Kidney epithelial cell (primary cell): Measurements from ENCODE around the gene PTPRE. TPM values are rescaled to one million over a fixed set of nuclear protein-coding genes. Genes with fewer than 3 reads are reported as not detected.

Experiments
- DNase-seq: peaks from one replicate; pipeline ENCODE4 v3.0.0-alpha.2; 2010; ENCODE audit warnings: low read depth
- H3K27me3 ChIP-seq: 2 replicates; pipeline ENCODE4 v1.6.0; 2011; ENCODE audit warnings: low read length; ENCODE audit not compliant: control insufficient read depth, insufficient read depth
- H3K36me3 ChIP-seq: 2 replicates; pipeline ENCODE4 v1.5.1; 2011; ENCODE audit warnings: low read length; ENCODE audit not compliant: control insufficient read depth, insufficient read depth
- H3K4me3 ChIP-seq: 2 replicates; pipeline ENCODE4 v1.5.1; 2011; ENCODE audit warnings: low read depth, mild to moderate bottlenecking, control low read depth, low read length
- total RNA-seq: library from RNA; depleted of rRNA; stranded (reverse); fragments of >200 nt; gene quantifications from 2 replicates; pipeline ENCODE4 v1.2.3, GENCODE V29; 2015
- TF ChIP-seq, protein P1 (sequence below): IDR thresholded peaks from 2 replicates; pipeline ENCODE4 v1.5.1; 2011; ENCODE audit warnings: mild to moderate bottlenecking, moderate library complexity, low read length, control low read depth, inconsistent platforms; ENCODE audit not compliant: insufficient read depth, poor library complexity, severe bottlenecking

Gene PTPRE
- total RNA-seq, 1 donor from 2014 or later, result 10.3 TPM

DNA sequence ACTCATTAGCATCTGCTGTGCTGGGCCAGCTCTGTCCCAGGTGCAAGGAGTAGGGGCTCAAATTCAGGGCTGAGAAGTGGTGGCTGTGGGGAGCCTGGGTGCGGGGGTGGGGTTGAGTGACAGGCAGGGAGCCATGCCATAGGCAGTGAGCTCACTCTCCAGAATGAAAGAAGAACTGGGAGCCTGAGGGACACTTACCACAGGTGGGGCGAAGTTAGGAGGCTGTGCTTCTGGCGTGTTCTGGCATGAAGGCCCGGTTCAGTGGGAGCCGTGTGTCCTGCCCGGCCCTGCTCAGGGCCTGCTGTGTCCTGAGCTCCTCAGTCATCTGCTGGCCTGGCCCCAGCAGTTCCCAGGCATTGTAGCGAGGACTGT lies 156.8 kb downstream of the PTPRE start:
- Histone ChIP-seq H3K4me3 (no peak overlapping the region), H3K36me3 (no peaks in the 10 kb centered on the region), H3K27me3 (no peaks in the 10 kb centered on the region)
- no peak for DNase-seq
- TF ChIP-seq, protein P1, sequence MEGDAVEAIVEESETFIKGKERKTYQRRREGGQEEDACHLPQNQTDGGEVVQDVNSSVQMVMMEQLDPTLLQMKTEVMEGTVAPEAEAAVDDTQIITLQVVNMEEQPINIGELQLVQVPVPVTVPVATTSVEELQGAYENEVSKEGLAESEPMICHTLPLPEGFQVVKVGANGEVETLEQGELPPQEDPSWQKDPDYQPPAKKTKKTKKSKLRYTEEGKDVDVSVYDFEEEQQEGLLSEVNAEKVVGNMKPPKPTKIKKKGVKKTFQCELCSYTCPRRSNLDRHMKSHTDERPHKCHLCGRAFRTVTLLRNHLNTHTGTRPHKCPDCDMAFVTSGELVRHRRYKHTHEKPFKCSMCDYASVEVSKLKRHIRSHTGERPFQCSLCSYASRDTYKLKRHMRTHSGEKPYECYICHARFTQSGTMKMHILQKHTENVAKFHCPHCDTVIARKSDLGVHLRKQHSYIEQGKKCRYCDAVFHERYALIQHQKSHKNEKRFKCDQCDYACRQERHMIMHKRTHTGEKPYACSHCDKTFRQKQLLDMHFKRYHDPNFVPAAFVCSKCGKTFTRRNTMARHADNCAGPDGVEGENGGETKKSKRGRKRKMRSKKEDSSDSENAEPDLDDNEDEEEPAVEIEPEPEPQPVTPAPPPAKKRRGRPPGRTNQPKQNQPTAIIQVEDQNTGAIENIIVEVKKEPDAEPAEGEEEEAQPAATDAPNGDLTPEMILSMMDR, result no peak

DNA sequence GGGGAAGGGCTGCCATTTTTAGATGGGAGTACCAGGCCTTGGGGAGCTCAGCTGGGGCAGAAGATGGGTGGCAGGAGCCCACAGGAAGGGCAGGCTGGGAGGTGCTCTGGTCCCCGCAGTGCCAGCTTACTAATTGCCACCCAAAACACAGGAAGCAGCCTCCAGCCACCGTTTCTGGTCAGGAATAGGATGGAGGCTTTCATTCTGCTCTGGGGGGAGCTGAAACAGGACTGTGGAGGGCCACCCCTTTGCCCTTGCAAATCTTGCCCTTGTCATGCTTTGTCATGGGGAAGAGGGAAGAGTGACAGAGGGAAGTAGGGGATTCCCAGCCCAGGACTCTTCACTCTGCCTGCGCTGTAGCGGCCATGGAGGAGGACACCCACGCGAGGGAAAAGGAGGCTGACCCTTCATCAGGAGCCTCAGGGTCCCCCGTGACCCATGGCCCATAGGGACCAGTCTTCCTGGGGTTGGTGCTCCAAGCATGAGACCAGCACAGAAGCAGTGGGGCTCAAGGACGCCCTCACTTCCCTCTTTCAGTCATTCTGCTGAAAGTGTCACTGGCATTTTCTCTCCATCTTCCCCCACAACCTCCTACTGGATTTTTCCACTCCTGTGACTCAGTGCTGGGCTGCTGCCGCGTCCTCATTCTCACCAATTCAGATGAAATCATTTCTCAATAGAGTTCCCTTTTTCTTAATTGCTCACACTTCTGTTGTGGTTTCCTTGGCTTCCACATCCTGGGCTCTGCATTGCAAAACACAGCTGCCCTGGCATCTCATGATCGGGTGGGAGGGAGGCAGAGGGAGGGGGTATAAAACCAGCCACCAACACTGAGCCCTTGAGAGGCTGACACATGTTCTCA lies 157.4 kb downstream of the PTPRE start:
- no peak overlapping the region for H3K4me3 ChIP-seq
- H3K27me3 ChIP-seq, result no peaks in the 10 kb centered on the region
- no peaks in the 10 kb centered on the region for H3K36me3 ChIP-seq
- peak; percentile 74 for DNase-seq
- TF ChIP-seq, protein P1, result no peak

GRCh38 chr10:128064970-128065580 lies 158.2 kb downstream of the PTPRE start:
- DNase-seq, result no peak
- no peak overlapping the region for H3K4me3 ChIP-seq
- TF ChIP-seq, protein P1, result no peak
- H3K36me3 ChIP-seq, result no peaks in the 10 kb centered on the region
- no peaks in the 10 kb centered on the region for H3K27me3 ChIP-seq

GRCh38 chr10:128065881-128066534 lies 159.1 kb downstream of the PTPRE start:
- Histone ChIP-seq H3K36me3 (no peaks in the 10 kb centered on the region), H3K4me3 (no peak overlapping the region), H3K27me3 (no peaks in the 10 kb centered on the region)
- TF ChIP-seq, protein P1, result no peak
- no peak for DNase-seq

- DNase-seq, result no peak
- no peaks in the 10 kb centered on the region for H3K36me3 ChIP-seq
These were observed 160.0 kb downstream of the PTPRE start for GRCh38 chr10:128066870-128067382.

More at GRCh38 chr10:128066870-128067382, 160.0 kb downstream of the PTPRE start:
- Histone ChIP-seq H3K4me3 (no peak overlapping the region), H3K27me3 (no peaks in the 10 kb centered on the region)
- TF ChIP-seq, protein P1, result no peak
